GM12891 (cell line): ENCODE measurements around the gene ELAC2.
"Not testable (repeated sequence)": the region's sequence is repeated elsewhere in the genome, so short reads cannot be mapped to it uniquely, and the experiment has no call there.

Experiments used
- DNase-seq: peaks from one replicate; pipeline ENCODE4 v3.0.0; 2011; ENCODE audit warnings: low spot score; ENCODE audit not compliant: insufficient read length
- FAIRE-seq: peaks from 2 replicates; lab custom pipeline; 2011; peaks lifted over from hg19 to GRCh38; lab: Jason Lieb, UNC
- PAX5 ChIP-seq: IDR thresholded peaks from 2 replicates; pipeline ENCODE4 v1.6.1; 2011; ENCODE audit warnings: low read length, moderate library complexity, mild to moderate bottlenecking; ENCODE audit not compliant: insufficient read depth, severe bottlenecking
- POLR2A ChIP-seq: IDR thresholded peaks from 2 replicates; pipeline ENCODE4 v1.6.1; 2011; ENCODE audit warnings: low read depth, low read length, control low read depth
- POLR2AphosphoS5 ChIP-seq: IDR thresholded peaks from 2 replicates; pipeline ENCODE4 v1.6.1; 2011; ENCODE audit warnings: low read depth, low read length, control low read depth
- POU2F2 ChIP-seq: IDR thresholded peaks from 2 replicates; pipeline ENCODE4 v1.6.1; 2011; ENCODE audit warnings: low read depth, mild to moderate bottlenecking, control low read depth, low read length, moderate library complexity
- SPI1 ChIP-seq: IDR thresholded peaks from 2 replicates; pipeline ENCODE4 v1.6.1; 2011; ENCODE audit warnings: low read depth, low read length, control low read depth
- TAF1 ChIP-seq: IDR thresholded peaks from 2 replicates; pipeline ENCODE4 v1.6.1; 2011; ENCODE audit warnings: low read depth, low read length, control low read depth

The ELAC2 gene

GRCh38 chr17:12982224-12982623 is 35.6 kb downstream of the ELAC2 start:
- FAIRE-seq (no peak), DNase-seq (no peak)
- TF ChIP-seq PAX5: no peak
- TF ChIP-seq POU2F2: no peak
- TF ChIP-seq SPI1: no peak
- TF ChIP-seq TAF1: no peak
- no peak for TF ChIP-seq POLR2AphosphoS5
- TF ChIP-seq POLR2A: no peak

GRCh38 chr17:12979826-12980500 is 37.9 kb downstream of the ELAC2 start:
- TF ChIP-seq SPI1 (no peak), TAF1 (no peak), POLR2AphosphoS5 (no peak), PAX5 (no peak), POU2F2 (no peak)
- DNase-seq: no peak
- FAIRE-seq: no peak

- TF ChIP-seq POU2F2 (no peak), POLR2AphosphoS5 (no peak)
- FAIRE-seq (no peak), DNase-seq (no peak)
These were observed 38.6 kb downstream of the ELAC2 start for GRCh38 chr17:12979246-12979645.

GRCh38 chr17:12978787-12979186 is 39.0 kb downstream of the ELAC2 start:
- DNase-seq, FAIRE-seq: not testable (repeated sequence)

- FAIRE-seq (no peak), DNase-seq (no peak)
- TF ChIP-seq TAF1 (no peak), SPI1 (no peak)
These were observed 40.6 kb downstream of the ELAC2 start for GRCh38 chr17:12977008-12977751.

GRCh38 chr17:12974005-12974531 is 43.8 kb downstream of the ELAC2 start:
- DNase-seq: no peak
- TF ChIP-seq SPI1: no peak
- no peak for TF ChIP-seq POLR2A
- TF ChIP-seq POU2F2: no peak
- no peak for TF ChIP-seq PAX5
- no peak for TF ChIP-seq POLR2AphosphoS5
- no peak for TF ChIP-seq TAF1
- no peak for FAIRE-seq

- FAIRE-seq (no peak), DNase-seq (no peak)
- TF ChIP-seq SPI1 (no peak), POLR2A (no peak), POU2F2 (no peak), PAX5 (no peak), TAF1 (no peak), POLR2AphosphoS5 (no peak)
These were observed 44.3 kb downstream of the ELAC2 start for GRCh38 chr17:12973496-12974004.

- FAIRE-seq (no peak), DNase-seq (no peak)
- TF ChIP-seq POLR2A: no peak
- TF ChIP-seq POLR2AphosphoS5: no peak
- TF ChIP-seq POU2F2: no peak
These were observed 49.9 kb downstream of the ELAC2 start for GRCh38 chr17:12967962-12968361.

- FAIRE-seq (no peak), DNase-seq (no peak)
- no peak for TF ChIP-seq POLR2A
- TF ChIP-seq POU2F2: no peak
- TF ChIP-seq TAF1: no peak
- no peak for TF ChIP-seq SPI1
- no peak for TF ChIP-seq PAX5
- no peak for TF ChIP-seq POLR2AphosphoS5
These were observed 51.4 kb downstream of the ELAC2 start for GRCh38 chr17:12966413-12966812.

GRCh38 chr17:12965988-12966387 is 51.8 kb downstream of the ELAC2 start:
- no peak for FAIRE-seq

More at GRCh38 chr17:12965988-12966387, 51.8 kb downstream of the ELAC2 start:
- TF ChIP-seq TAF1 (no peak), POLR2AphosphoS5 (no peak), POLR2A (no peak), POU2F2 (no peak), PAX5 (no peak)
- no peak for DNase-seq
